ENCODE measurements around the gene USP32.

GRCh38 chr17:60393840-60394723 lies 2.1 kb upstream of the USP32 start:
- TF ChIP-seq CREB5 (CRISPR knock-in tag; IDR thresholded peaks at IDR 0.05; ENCODE audit: low read depth) (no peak), ARNTL (CRISPR knock-in tag; IDR thresholded peaks at IDR 0.05; ENCODE audit: borderline replicate concordance, low read depth) (no peak), RARB (CRISPR knock-in tag; IDR thresholded peaks at IDR 0.05) (no peak), PATZ1 (CRISPR knock-in tag; IDR thresholded peaks at IDR 0.05; ENCODE audit: borderline replicate concordance) (no peak), ZNF565 (CRISPR knock-in tag; conservative IDR thresholded peaks at IDR 0.05; ENCODE audit: low read depth) (no peak), SNAI2 (CRISPR knock-in tag; IDR thresholded peaks at IDR 0.05) (no peak), ZFP3 (CRISPR knock-in tag; IDR thresholded peaks at IDR 0.05) (no peak), OSR1 (CRISPR knock-in tag; IDR thresholded peaks at IDR 0.05) (no peak), TSHZ2 (CRISPR knock-in tag; IDR thresholded peaks at IDR 0.05) (no peak), PPARA (CRISPR knock-in tag; IDR thresholded peaks at IDR 0.05; ENCODE audit: borderline replicate concordance) (no peak), ZFP30 (CRISPR knock-in tag; IDR thresholded peaks at IDR 0.05) (no peak), ZNF70 (CRISPR knock-in tag; IDR thresholded peaks at IDR 0.05) (no peak)
